Measurements from ENCODE around the gene METTL27. TPM values are rescaled to one million over a fixed set of nuclear protein-coding genes. Genes with fewer than 3 reads are reported as not detected.

METTL27 gene
- total and polyA plus RNA-seq, 2 of the 8 experiments (the other 6 are each of a cell fraction or from before 2014, with no cell fraction given), result 6.2 to 12.0 TPM

DNA sequence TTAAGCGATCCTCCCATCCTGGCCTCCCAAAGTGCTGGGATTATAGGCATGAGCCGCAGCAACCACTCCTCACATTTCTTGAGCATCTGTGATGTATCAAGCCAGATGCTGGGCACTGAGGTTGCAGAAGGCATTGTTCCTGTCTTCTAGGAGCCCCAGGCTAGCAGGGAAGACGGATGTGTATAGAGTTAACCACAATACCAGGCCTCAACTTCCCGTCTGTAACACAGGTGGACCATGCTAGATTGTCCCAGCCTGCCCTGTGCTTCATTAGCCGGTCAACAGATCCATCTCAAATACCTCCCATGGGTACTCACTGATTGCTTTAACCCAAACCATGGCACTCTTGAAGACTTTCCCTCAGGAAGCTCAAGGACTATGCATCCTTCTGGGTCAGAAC, 13.3 kb downstream of the METTL27 start:
- Histone ChIP-seq H3K79me2 (ENCODE audit: control insufficient read depth in 1 of 2, insufficient read depth in 2 of 2, low read length in 2 of 2) (no peaks in the 10 kb centered on the region; a peak in 1 of 4 replicates), H3K79me1 (ENCODE audit: low read depth, low read length) (peaks cover 5% of the 10 kb centered on the region; the same call in 1 of the 2 replicates), H3K9ac (replicated peaks in 1 of 4; ENCODE audit: extremely low read depth in 1 of 4, low read depth in 3 of 4, low read length in 3 of 4) (no peak overlapping the region; a peak in 1 of 7 replicates), H3K27me3 (replicated peaks in 1 of 4; ENCODE audit: control insufficient read depth in 3 of 4, extremely low read depth in 1 of 4, insufficient read depth in 3 of 4, low read length in 3 of 4) (peaks cover 0 to 4% (median 0%) of the 10 kb centered on the region in 4 experiments; a peak in 2 of 7 replicates), H3K18ac (ENCODE audit: extremely low read depth, low read length) (peak overlapping the region; percentile 81; the same call in 1 of the 2 replicates), H2AK5ac (ENCODE audit: low read depth, low read length) (peak overlapping the region; percentile 83; the same call in 1 of the 2 replicates), H2BK20ac (ENCODE audit: low read length) (peak overlapping the region; percentile 99), H3K4me1 (replicated peaks in 1 of 4; ENCODE audit: control insufficient read depth in 3 of 4, insufficient read depth in 4 of 4, low read length in 3 of 4) (peaks cover 22 to 56% (median 43%) of the 10 kb centered on the region in 4 experiments), H2BK5ac (ENCODE audit: low read depth, low read length) (peak overlapping the region; percentile 79), H3K4me3 (ENCODE audit: extremely low read depth in 1 of 4, insufficient read depth in 2 of 4, low read depth in 3 of 4, low read length in 4 of 4) (no peak overlapping the region), H3K56ac (replicated peaks; ENCODE audit: insufficient read length, low read depth, low read length) (no peak overlapping the region), H3K23me2 (ENCODE audit: low read depth, low read length) (peaks cover 17% of the 10 kb centered on the region; the same call in 1 of the 2 replicates), H3K27ac (ENCODE audit: low read depth, low read length) (no peak overlapping the region), H2BK12ac (ENCODE audit: low read depth, low read length) (peak overlapping the region; percentile 97; the same call in 1 of the 2 replicates), H4K20me1 (replicated peaks in 1 of 2; ENCODE audit: control insufficient read depth in 1 of 2, insufficient read depth in 2 of 2, low read length in 2 of 2) (no peaks in the 10 kb centered on the region), H4K91ac (replicated peaks; ENCODE audit: insufficient read length, low read length) (peak overlapping the region; percentile 77), H2BK120ac (replicated peaks; ENCODE audit: low read depth, low read length) (peak overlapping the region; percentile 80), H3K36me3 (ENCODE audit: control insufficient read depth in 2 of 4, insufficient read depth in 4 of 4, low read length in 3 of 4) (no peaks in the 10 kb centered on the region), H2AFZ (ENCODE audit: low read length) (no peak overlapping the region), H3K4ac (replicated peaks; ENCODE audit: insufficient read length, low read depth, low read length) (peak overlapping the region; percentile 81), H4K8ac (ENCODE audit: extremely low read depth, insufficient read depth, low read length) (no peak overlapping the region; the same call in 1 of the 2 replicates), H2BK15ac (ENCODE audit: low read length) (peak overlapping the region; percentile 93; the same call in 1 of the 2 replicates), H3K14ac (ENCODE audit: insufficient read length) (no peak overlapping the region), H3K4me2 (ENCODE audit: insufficient read depth in 1 of 2, low read depth in 2 of 2, low read length in 2 of 2) (peak overlapping the region; percentile 24 to 63; a peak in 2 of 4 replicates), H4K5ac (ENCODE audit: insufficient read length, low read depth, low read length) (no peak overlapping the region), H3K9me3 (ENCODE audit: insufficient read depth in 2 of 2, low read depth in 1 of 2, low read length in 1 of 2) (no peaks in the 10 kb centered on the region), H3K23ac (ENCODE audit: insufficient read length) (no peak overlapping the region)
- no peak for DNase-seq (ENCODE audit: low read depth in 1 of 2, low spot score in 2 of 2)
- WGBS, 2 experiments (ENCODE audit: extremely low coverage in 1 of 2, insufficient coverage in 1 of 2, insufficient read length in 1 of 2, insufficient replicate concordance in 2 of 2, low coverage in 1 of 2, low lambda C conversion rate in 2 of 2, missing lambda C conversion rate in 1 of 2), result 95% methylated on average over 5 of the region's 5 CpGs; no CpG with 5 or more reads in 1 of the 2 experiments
- TF ChIP-seq POLR2A (IDR thresholded peaks at IDR 0.05; ENCODE audit: control extremely low read depth in 1 of 2, low read depth in 2 of 2, low read length in 2 of 2) (peak in 1 of 2 experiments; percentile 19; a peak in 1 of 3 replicates), SP1 (IDR thresholded peaks at IDR 0.05; ENCODE audit: low read depth, low read length) (no peak)
- CTCF ChIA-PET (ENCODE audit: partially characterized antibody), result interaction anchor here (0.7 to 5.5 kb wide), 9 partner anchors 9 to 84 kb away, joined by 3 to 65 read pairs (median 6); partner anchors contain the start of genes CLDN3 and METTL27
- FAIRE-seq, result no peak
- POLR2A ChIA-PET (ENCODE audit: partially characterized antibody), result interaction anchor here (0.8 to 6.8 kb wide), 5 partner anchors 9 to 307 kb away, joined by 3 to 96 read pairs (median 72); partner anchors contain the start of genes ABHD11, BAZ1B and METTL27

All from H1 (cell line).